Panc1 (cell line): Measurements from ENCODE around the gene OAS1.
"Not testable (repeated sequence)": the region's sequence is repeated elsewhere in the genome, so short reads cannot be mapped to it uniquely, and the experiment has no call there.

Experiments used
- POLR2AphosphoS5 ChIP-seq: IDR thresholded peaks from 2 replicates; pipeline ENCODE4 v1.6.1; 2012; ENCODE audit warnings: mild to moderate bottlenecking, low read depth, low read length, moderate library complexity
- SIN3A ChIP-seq: IDR thresholded peaks from 2 replicates; pipeline ENCODE4 v1.6.1; 2012; ENCODE audit warnings: low read depth, mild to moderate bottlenecking, low read length, moderate library complexity, borderline replicate concordance; ENCODE audit not compliant: insufficient read depth
- TF ChIP-seq, protein P1 (sequence below): fragments of 450-650 bp; IDR thresholded peaks from 2 replicates; pipeline ENCODE4 v1.5.1; 2017; ENCODE audit warnings: mild to moderate bottlenecking
- TF ChIP-seq, protein P2 (sequence below), 2 experiments: IDR thresholded peaks; 2 replicates each; pipeline ENCODE4 v1.6.1; 2011 to 2012; ENCODE audit warnings: low read depth in 2 of 2, control low read depth in 1 of 2, low read length in 1 of 2, mild to moderate bottlenecking in 1 of 2, moderate library complexity in 1 of 2; ENCODE audit not compliant: insufficient read depth in 1 of 2

DNA sequence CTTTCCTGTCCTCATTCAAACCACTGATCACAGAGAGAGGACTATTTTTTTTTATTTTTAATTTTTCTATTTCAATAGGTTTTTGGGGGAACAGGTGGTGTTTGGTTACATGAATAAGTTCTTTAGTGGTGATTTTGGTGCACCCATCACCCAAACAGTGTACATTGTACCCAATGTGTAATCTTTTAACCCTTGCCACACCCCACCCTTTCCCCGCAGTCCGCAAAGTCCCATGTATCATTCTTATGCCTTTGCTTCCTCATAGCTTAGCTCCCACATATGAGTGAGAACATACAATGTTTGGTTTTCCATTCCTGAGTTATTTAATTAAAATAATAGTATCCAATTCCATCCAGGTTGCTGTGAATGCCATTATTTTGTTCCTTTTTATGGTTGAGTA lies 7.1 kb downstream of the OAS1 start:
- TF ChIP-seq, protein P1, sequence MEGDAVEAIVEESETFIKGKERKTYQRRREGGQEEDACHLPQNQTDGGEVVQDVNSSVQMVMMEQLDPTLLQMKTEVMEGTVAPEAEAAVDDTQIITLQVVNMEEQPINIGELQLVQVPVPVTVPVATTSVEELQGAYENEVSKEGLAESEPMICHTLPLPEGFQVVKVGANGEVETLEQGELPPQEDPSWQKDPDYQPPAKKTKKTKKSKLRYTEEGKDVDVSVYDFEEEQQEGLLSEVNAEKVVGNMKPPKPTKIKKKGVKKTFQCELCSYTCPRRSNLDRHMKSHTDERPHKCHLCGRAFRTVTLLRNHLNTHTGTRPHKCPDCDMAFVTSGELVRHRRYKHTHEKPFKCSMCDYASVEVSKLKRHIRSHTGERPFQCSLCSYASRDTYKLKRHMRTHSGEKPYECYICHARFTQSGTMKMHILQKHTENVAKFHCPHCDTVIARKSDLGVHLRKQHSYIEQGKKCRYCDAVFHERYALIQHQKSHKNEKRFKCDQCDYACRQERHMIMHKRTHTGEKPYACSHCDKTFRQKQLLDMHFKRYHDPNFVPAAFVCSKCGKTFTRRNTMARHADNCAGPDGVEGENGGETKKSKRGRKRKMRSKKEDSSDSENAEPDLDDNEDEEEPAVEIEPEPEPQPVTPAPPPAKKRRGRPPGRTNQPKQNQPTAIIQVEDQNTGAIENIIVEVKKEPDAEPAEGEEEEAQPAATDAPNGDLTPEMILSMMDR, result not testable (repeated sequence)
- not testable (repeated sequence) for TF ChIP-seq POLR2AphosphoS5, SIN3A
- TF ChIP-seq, protein P2, sequence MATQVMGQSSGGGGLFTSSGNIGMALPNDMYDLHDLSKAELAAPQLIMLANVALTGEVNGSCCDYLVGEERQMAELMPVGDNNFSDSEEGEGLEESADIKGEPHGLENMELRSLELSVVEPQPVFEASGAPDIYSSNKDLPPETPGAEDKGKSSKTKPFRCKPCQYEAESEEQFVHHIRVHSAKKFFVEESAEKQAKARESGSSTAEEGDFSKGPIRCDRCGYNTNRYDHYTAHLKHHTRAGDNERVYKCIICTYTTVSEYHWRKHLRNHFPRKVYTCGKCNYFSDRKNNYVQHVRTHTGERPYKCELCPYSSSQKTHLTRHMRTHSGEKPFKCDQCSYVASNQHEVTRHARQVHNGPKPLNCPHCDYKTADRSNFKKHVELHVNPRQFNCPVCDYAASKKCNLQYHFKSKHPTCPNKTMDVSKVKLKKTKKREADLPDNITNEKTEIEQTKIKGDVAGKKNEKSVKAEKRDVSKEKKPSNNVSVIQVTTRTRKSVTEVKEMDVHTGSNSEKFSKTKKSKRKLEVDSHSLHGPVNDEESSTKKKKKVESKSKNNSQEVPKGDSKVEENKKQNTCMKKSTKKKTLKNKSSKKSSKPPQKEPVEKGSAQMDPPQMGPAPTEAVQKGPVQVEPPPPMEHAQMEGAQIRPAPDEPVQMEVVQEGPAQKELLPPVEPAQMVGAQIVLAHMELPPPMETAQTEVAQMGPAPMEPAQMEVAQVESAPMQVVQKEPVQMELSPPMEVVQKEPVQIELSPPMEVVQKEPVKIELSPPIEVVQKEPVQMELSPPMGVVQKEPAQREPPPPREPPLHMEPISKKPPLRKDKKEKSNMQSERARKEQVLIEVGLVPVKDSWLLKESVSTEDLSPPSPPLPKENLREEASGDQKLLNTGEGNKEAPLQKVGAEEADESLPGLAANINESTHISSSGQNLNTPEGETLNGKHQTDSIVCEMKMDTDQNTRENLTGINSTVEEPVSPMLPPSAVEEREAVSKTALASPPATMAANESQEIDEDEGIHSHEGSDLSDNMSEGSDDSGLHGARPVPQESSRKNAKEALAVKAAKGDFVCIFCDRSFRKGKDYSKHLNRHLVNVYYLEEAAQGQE (IDR thresholded peaks at IDR 0.05; ENCODE audit: insufficient read depth in 1 of 2, low read depth in 2 of 2, low read length in 1 of 2), result not testable (repeated sequence)
